AG10803 (cell line): ENCODE results near the gene CHRNA4.

Experiments used
- DNase-seq: peaks from one replicate; pipeline ENCODE4 v3.0.0; 2010; ENCODE audit warnings: low read depth
- H3K4me3 ChIP-seq: 2 replicates; pipeline ENCODE4 v1.5.1; 2011; ENCODE audit warnings: mild to moderate bottlenecking, low read length, control low read depth
- CTCF ChIP-seq: conservative IDR thresholded peaks from 2 replicates; pipeline ENCODE4 v1.5.1; 2011; ENCODE audit warnings: mild to moderate bottlenecking, low read length, control low read depth, inconsistent platforms

The CHRNA4 gene

GRCh38 chr20:63401384-63402110 is 40.4 kb upstream of the CHRNA4 start:
- no peak overlapping the region for H3K4me3 ChIP-seq
- no peak for TF ChIP-seq CTCF
- no peak for DNase-seq

- H3K4me3 ChIP-seq = no peak overlapping the region
- TF ChIP-seq CTCF = no peak
- DNase-seq = no peak
These were observed 39.5 kb upstream of the CHRNA4 start for GRCh38 chr20:63400486-63401210.

- H3K4me3 ChIP-seq = no peak overlapping the region
- TF ChIP-seq CTCF = no peak
- no peak for DNase-seq
These were observed 38.6 kb upstream of the CHRNA4 start for GRCh38 chr20:63399596-63400375.

- no peak overlapping the region for H3K4me3 ChIP-seq
- TF ChIP-seq CTCF = no peak
- DNase-seq = no peak
These were observed 37.8 kb upstream of the CHRNA4 start for GRCh38 chr20:63398744-63399514.

- no peak for TF ChIP-seq CTCF
- no peak for DNase-seq
- H3K4me3 ChIP-seq = no peak overlapping the region
These were observed 36.8 kb upstream of the CHRNA4 start for GRCh38 chr20:63397946-63398450.

- no peak for TF ChIP-seq CTCF
- no peak for DNase-seq
- no peak overlapping the region for H3K4me3 ChIP-seq
These were observed 36.1 kb upstream of the CHRNA4 start for GRCh38 chr20:63397155-63397843.
